Dermis blood vessel endothelial cell (primary cell): ENCODE data around the gene SBF1. TPM values are rescaled to one million over a fixed set of nuclear protein-coding genes. Genes with fewer than 3 reads are reported as not detected.

Source experiments
- DNase-seq: peaks from one replicate; pipeline ENCODE4 v3.0.0; 2010
- total RNA-seq: library from RNA; depleted of rRNA; stranded (reverse); fragments of >200 nt; gene quantifications from 2 replicates; pipeline ENCODE4 v1.2.3, GENCODE V29; 2014

SBF1 gene
- total RNA-seq, 1 donor from 2014 or later, result 50.0 TPM

GRCh38 chr22:50506611-50507420 is 32.0 kb upstream of the SBF1 start:
- DNase-seq, result peak; percentile 28

GRCh38 chr22:50505776-50506610 is 31.2 kb upstream of the SBF1 start:
- DNase-seq, result no peak

DNA sequence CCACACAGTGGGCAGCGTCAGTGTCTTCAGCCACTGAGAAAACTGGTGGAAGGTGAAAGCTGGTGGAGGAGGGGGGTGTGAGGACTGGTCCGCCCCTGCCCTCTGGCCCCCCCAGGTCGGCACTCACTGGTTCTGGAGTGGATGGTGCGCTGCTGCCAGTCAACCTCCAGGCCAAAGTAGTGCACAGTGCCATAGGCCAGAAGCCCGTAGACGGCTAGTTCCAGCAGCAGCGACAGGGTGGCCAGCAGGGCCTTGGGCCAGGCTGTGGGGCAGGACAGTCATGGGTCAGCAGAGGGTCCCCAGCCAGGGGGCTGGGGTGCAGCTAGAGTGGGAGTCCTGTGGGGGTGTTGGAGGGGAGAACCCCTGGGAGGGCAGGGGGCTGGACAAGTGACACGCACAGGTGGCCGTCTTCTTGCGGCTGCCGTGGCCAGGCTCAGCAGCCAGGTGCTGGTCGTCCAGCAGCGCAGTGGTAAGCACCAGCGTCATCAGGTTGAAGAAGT is 30.5 kb upstream of the SBF1 start:
- DNase-seq, result no peak

- no peak for DNase-seq
Measured at GRCh38 chr22:50504369-50505211, 29.8 kb upstream of the SBF1 start.

- no peak for DNase-seq
Measured at GRCh38 chr22:50503475-50504145, 28.8 kb upstream of the SBF1 start.

GRCh38 chr22:50502628-50503474 is 28.0 kb upstream of the SBF1 start:
- no peak for DNase-seq

- no peak for DNase-seq
Measured at GRCh38 chr22:50502096-50502495, 27.3 kb upstream of the SBF1 start.

- DNase-seq, result no peak
Measured at GRCh38 chr22:50500452-50500851, 25.6 kb upstream of the SBF1 start.

DNA sequence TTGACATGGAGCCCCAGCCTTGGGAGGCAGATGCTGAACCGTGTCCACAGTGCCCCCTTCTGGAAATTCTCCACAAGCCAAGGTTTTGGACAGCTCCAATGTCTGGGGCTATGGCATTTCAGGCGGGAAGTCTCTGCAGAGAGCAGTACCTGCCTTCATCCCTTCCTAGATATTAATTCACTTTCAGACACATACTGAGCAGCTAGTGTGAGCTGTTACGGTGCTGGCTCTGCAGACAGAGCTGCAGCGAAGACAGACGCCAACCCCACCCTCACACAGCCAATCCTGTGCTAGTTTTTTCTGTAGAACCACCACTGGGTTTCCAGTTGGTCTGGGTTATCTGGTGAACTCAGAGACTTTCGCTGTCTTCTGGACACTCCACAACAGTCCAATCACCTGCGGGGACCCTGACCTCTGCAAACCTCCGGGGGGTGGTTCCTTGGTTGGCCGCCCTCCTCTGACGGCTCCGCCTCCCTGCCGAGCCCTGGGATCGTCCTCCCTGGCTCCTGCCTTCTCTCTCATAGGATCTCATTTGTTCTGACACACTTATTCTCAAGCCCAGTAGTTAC is 23.6 kb upstream of the SBF1 start:
- peak; percentile 83 for DNase-seq

DNA sequence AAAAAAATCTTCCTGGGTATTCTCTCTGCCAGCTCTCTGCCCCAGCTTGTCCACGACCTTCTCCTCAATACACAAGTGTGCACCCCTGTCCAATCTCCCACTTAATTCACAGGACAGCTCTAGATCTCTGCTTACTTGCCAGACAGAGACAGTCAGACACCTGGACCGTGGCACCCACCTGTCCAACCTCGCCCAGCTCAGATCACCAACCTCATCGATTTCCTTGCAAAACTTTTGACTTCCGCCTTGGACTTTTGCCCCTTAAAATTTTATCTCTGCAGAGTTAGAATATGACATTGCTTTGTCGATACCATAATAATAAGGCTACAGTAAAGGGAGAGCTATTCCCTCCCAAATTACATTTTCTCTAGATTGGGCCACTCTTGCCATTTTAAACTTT is 22.3 kb upstream of the SBF1 start:
- no peak for DNase-seq

DNA sequence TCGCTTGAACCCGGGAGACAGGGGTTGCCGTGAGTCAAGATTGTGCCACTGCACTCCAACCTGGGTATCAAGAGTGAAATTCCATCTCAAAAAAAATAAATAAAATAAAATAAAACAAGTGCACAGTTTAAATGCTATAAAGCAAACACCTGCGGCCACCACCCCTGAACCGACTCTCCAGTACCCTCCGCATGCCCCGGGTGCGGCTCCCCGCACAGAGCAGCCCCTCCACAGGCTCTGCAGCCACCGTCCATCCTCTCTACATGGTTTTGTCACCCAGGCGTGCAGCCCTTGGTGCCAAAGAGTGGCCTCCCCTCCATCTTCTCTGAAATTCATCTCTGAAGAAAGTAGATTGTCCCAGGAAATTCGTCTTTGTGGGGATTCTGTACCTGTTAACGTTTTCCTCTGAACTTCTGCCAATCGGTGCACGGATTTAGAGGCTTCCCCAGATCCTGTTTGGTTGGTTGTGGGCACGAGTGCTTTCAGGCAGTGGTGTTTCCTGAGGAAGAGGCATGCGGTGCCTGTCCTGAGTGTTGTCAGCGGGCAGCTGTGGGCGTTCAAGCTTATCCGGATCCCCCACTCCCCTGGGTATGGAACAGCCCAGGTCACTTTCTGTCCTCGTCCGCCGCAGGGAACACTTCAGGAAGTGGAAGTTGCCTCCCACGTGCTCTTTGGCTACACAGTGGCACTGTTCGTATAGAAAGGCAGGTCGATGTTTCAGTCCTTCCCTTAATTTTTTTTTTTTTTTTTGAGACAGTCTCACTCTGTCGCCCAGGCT is 15.9 kb upstream of the SBF1 start:
- DNase-seq, result peak; percentile 23

GRCh38 chr22:50489363-50490243 is 14.8 kb upstream of the SBF1 start:
- no peak for DNase-seq

DNA sequence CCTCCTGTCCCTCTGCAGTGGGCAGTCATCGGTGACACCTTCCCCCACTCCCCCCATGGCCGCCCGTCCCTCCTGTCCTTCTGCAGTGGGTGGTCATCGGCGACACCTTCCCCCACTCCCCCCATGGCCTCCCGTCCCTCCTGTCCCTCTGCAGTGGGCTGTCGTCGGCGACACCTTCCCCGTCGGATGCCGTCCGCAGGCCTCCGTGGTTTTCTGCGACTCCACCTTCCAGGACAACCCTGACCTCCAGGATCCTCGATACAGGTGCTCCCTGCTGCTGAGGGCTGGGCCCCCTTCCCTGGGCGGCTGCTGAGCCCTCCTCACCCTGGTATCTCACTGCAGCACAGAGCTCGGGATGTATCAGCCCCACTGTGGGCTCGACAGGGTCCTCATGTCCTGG is 14.1 kb upstream of the SBF1 start:
- no peak for DNase-seq

DNA sequence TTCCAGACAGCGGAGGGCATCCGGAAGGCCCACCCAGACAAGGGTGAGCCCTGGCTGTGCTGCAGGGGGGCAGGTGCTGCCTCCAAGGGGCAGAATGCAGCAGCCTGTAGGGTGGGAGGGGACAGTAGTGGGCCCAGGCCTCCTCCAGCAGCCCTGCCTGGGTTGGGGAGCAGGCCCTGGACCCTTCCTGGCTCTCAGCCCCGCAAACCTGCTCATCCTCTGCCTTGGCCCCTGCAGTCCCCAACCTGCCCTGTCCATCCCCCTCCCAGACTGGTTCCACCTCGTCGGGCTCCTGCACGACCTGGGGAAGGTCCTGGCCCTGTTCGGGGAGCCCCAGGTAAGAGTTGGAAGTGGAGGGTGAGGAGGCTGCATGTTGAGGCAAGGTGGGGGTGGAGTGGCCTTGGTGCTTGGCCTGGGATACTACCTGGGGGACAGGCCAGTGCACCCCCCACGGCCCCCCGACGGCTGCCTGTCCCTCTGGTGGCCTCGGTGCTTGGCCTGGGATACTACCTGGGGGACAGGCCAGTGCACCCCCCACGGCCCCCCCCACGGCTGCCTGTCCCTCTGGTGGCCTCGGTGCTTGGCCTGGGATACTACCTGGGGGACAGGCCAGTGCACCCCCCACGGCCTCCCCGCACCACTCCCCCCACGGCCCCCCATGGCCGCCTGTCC is 13.3 kb upstream of the SBF1 start:
- no peak for DNase-seq

GRCh38 chr22:50487290-50488005 is 12.6 kb upstream of the SBF1 start:
- DNase-seq, result no peak

GRCh38 chr22:50486561-50487289 is 11.9 kb upstream of the SBF1 start, which contains the start of gene MIOX:
TSS of gene MIOX (plus strand) at chr22:50486859. CDS start at chr22:50486898, 39 bp downstream.
- no peak for DNase-seq
